K562 (cell line): ENCODE data around the gene VAMP8.

ENCODE experiments used
- NR3C1 ChIP-seq: sonication (generic); formaldehyde crosslinking; IDR thresholded peaks from 2 replicates; pipeline ENCODE4 v1.8.1; 2022; ENCODE audit warnings: missing genetic modification reagents
- POLR2A ChIP-seq: fragments of 450-650 bp; conservative IDR thresholded peaks from 2 replicates; pipeline ENCODE4 v1.6.1; 2016
- TF ChIP-seq, protein P1 (sequence below): fragments of 250-450 bp; sonication (Bioruptor Pico); IDR thresholded peaks from 2 replicates; pipeline ENCODE4 v1.4.0; 2020; ENCODE audit warnings: mild to moderate bottlenecking, moderate library complexity

DNA sequence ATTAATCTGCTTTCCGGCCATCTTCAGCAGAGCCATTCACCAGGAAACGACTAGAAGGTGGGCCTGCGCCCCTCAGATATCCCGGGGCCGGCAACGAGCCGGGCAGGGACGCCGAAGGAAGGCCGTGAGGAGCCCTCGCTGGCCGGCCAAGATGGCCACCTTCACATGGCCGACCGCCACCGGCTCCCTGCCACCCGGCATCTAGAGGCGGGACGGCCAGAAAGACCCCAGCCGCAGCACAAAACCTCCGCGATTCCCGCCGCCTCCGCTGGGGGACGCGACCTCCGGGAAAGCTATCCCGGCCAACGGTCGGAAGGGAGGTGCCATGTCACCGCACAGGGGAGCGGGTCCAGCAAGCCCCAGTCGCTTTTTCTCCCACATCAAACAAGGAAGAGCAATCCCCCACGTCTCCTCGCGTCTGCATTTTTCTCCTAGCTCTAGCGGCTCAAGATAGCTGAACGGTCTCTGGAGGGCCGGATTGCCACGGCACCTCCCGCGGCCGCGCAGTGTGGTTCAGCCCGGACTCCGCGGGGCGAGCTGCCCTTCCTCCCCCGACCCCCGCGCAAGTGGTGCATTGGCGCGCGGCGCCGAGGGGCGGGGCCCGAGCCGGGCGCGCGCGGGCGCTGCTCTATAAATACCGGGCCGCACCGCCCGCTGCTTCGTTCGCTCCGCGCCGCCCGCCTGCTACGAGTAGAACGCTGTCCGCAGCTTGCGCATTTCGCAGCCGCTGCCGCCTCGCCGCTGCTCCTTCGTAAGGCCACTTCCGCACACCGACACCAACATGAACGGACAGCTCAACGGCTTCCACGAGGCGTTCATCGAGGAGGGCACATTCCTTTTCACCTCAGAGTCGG is 38.7 kb upstream of the VAMP8 start, which contains the start of gene MAT2A:
- TF ChIP-seq NR3C1: no peak; the same call in 1 of the 2 replicates
- TF ChIP-seq POLR2A: peak; percentile 100
- TF ChIP-seq, protein P1, sequence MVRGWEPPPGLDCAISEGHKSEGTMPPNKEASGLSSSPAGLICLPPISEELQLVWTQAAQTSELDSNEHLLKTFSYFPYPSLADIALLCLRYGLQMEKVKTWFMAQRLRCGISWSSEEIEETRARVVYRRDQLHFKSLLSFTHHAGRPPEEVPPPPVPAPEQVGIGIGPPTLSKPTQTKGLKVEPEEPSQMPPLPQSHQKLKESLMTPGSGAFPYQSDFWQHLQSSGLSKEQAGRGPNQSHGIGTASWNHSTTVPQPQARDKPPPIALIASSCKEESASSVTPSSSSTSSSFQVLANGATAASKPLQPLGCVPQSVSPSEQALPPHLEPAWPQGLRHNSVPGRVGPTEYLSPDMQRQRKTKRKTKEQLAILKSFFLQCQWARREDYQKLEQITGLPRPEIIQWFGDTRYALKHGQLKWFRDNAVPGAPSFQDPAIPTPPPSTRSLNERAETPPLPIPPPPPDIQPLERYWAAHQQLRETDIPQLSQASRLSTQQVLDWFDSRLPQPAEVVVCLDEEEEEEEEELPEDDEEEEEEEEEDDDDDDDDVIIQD (CRISPR knock-in tag): no peak
